TTC549 (cell line): ENCODE results near the gene RIMBP2.

Source experiments
- FAIRE-seq: peaks from 2 replicates; lab custom pipeline; 2012; peaks lifted over from hg19 to GRCh38; lab: Jason Lieb, UNC

The RIMBP2 gene

GRCh38 chr12:130481392-130481879 lies 234.7 kb downstream of the RIMBP2 start:
- no peak for FAIRE-seq

- FAIRE-seq: no peak
Observed at GRCh38 chr12:130480887-130481286, 235.2 kb downstream of the RIMBP2 start.

- no peak for FAIRE-seq
Observed at GRCh38 chr12:130480231-130480630, 235.9 kb downstream of the RIMBP2 start.

GRCh38 chr12:130479401-130480125 lies 236.5 kb downstream of the RIMBP2 start:
- FAIRE-seq: no peak

- no peak for FAIRE-seq
Observed at GRCh38 chr12:130478786-130479185, 237.3 kb downstream of the RIMBP2 start.

- FAIRE-seq: no peak
Observed at GRCh38 chr12:130477701-130478100, 238.4 kb downstream of the RIMBP2 start.

- FAIRE-seq: no peak
Observed at GRCh38 chr12:130477266-130477665, 238.8 kb downstream of the RIMBP2 start.

- FAIRE-seq: no peak
Observed at GRCh38 chr12:130476451-130477135, 239.5 kb downstream of the RIMBP2 start.

- no peak for FAIRE-seq
Observed at GRCh38 chr12:130474599-130475269, 241.4 kb downstream of the RIMBP2 start.

- FAIRE-seq: no peak
Observed at GRCh38 chr12:130473266-130473665, 242.8 kb downstream of the RIMBP2 start.

- no peak for FAIRE-seq
Observed at GRCh38 chr12:130470969-130471368, 245.1 kb downstream of the RIMBP2 start.

GRCh38 chr12:130469552-130469951 lies 246.5 kb downstream of the RIMBP2 start:
- FAIRE-seq: no peak

- FAIRE-seq: no peak
Observed at GRCh38 chr12:130468700-130469245, 247.3 kb downstream of the RIMBP2 start.

GRCh38 chr12:130468186-130468585 lies 247.9 kb downstream of the RIMBP2 start:
- no peak for FAIRE-seq

GRCh38 chr12:130465626-130466025 lies 250.5 kb downstream of the RIMBP2 start:
- no peak for FAIRE-seq

- FAIRE-seq: no peak
Observed at GRCh38 chr12:130465046-130465445, 251.1 kb downstream of the RIMBP2 start.

GRCh38 chr12:130463818-130464670 lies 252.1 kb downstream of the RIMBP2 start:
- no peak for FAIRE-seq

- no peak for FAIRE-seq
Observed at GRCh38 chr12:130463275-130463658, 252.8 kb downstream of the RIMBP2 start.

GRCh38 chr12:130462558-130463274 lies 253.4 kb downstream of the RIMBP2 start:
- FAIRE-seq: no peak

- FAIRE-seq: no peak
Observed at GRCh38 chr12:130461839-130462557, 254.1 kb downstream of the RIMBP2 start.

- no peak for FAIRE-seq
Observed at GRCh38 chr12:130461447-130461815, 254.7 kb downstream of the RIMBP2 start.
